Activated T-cell treated with anti-CD3 and anti-CD28 coated beads for 48 hours (primary cell): ENCODE measurements around the gene CYTH3.
A peak's percentile ranks its signal among the peaks of the same experiment; 100 is the strongest.
"Not testable (repeated sequence)": the region's sequence is repeated elsewhere in the genome, so short reads cannot be mapped to it uniquely, and the experiment has no call there.

Experiments
- DNase-seq: peaks from one replicate; pipeline ENCODE4 v3.0.0-alpha.2; 2020; ENCODE audit warnings: low read depth

The CYTH3 gene

GRCh38 chr7:6272481-6273323 lies at the start of gene CYTH3:
TSS of gene CYTH3 (minus strand) at chr7:6272624. CDS start at chr7:6272507, 117 bp downstream.
- peak; percentile 86 for DNase-seq

- DNase-seq, result no peak
Measured at GRCh38 chr7:6320791-6321190, 48.4 kb upstream of the CYTH3 start.

GRCh38 chr7:6317797-6318438 lies 45.5 kb upstream of the CYTH3 start:
- no peak for DNase-seq

- DNase-seq, result no peak
Measured at GRCh38 chr7:6316226-6316625, 43.8 kb upstream of the CYTH3 start.

GRCh38 chr7:6315746-6316145 lies 43.3 kb upstream of the CYTH3 start:
- no peak for DNase-seq

GRCh38 chr7:6310271-6310993 lies 38.0 kb upstream of the CYTH3 start:
- DNase-seq, result no peak

- no peak for DNase-seq
Measured at GRCh38 chr7:6307762-6308161, 35.3 kb upstream of the CYTH3 start.

- no peak for DNase-seq
Measured at GRCh38 chr7:6306471-6306870, 34.0 kb upstream of the CYTH3 start.

GRCh38 chr7:6305330-6305729 lies 32.9 kb upstream of the CYTH3 start:
- DNase-seq, result no peak

GRCh38 chr7:6301446-6301845 lies 29.0 kb upstream of the CYTH3 start:
- DNase-seq, result not testable (repeated sequence)

GRCh38 chr7:6299774-6300173 lies 27.4 kb upstream of the CYTH3 start:
- no peak for DNase-seq

GRCh38 chr7:6294839-6295238 lies 22.4 kb upstream of the CYTH3 start:
- no peak for DNase-seq

GRCh38 chr7:6293202-6293601 lies 20.8 kb upstream of the CYTH3 start:
- DNase-seq, result no peak

GRCh38 chr7:6291941-6292340 lies 19.5 kb upstream of the CYTH3 start:
- DNase-seq, result not testable (repeated sequence)

- no peak for DNase-seq
Measured at GRCh38 chr7:6291531-6291930, 19.1 kb upstream of the CYTH3 start.

GRCh38 chr7:6290319-6290741 lies 17.9 kb upstream of the CYTH3 start:
- no peak for DNase-seq

GRCh38 chr7:6288270-6288860 lies 15.9 kb upstream of the CYTH3 start:
- DNase-seq, result no peak

- DNase-seq, result no peak
Measured at GRCh38 chr7:6286486-6286885, 14.1 kb upstream of the CYTH3 start.

GRCh38 chr7:6284461-6285360 lies 12.3 kb upstream of the CYTH3 start:
- DNase-seq, result no peak

GRCh38 chr7:6284055-6284400 lies 11.6 kb upstream of the CYTH3 start:
- DNase-seq, result no peak

GRCh38 chr7:6283391-6284054 lies 11.1 kb upstream of the CYTH3 start:
- not testable (repeated sequence) for DNase-seq
